ENCODE data around the gene TPSB2. TPM values are rescaled to one million over a fixed set of nuclear protein-coding genes. Genes with fewer than 3 reads are reported as not detected.

TPSB2 gene
- total RNA-seq, 2 donors from 2014 or later, result 9.3 to 18.9 TPM

- DNase-seq (no peak), ATAC-seq (no peak)
- intact Hi-C loops (cut with DNase I), result no loop called here
Observed at GRCh38 chr16:1223355-1224214, 6.4 kb downstream of the TPSB2 start.

GRCh38 chr16:1222553-1223354 lies 7.2 kb downstream of the TPSB2 start:
- intact Hi-C loops (cut with DNase I), result no loop called here
- no peak for DNase-seq
- no peak for ATAC-seq

- intact Hi-C loops (cut with DNase I), result no loop called here
- DNase-seq, result no peak
- ATAC-seq, result no peak
Observed at GRCh38 chr16:1221628-1222552, 8.1 kb downstream of the TPSB2 start.

- DNase-seq (no peak), ATAC-seq (no peak)
- intact Hi-C loops (cut with DNase I), result no loop called here
Observed at GRCh38 chr16:1220841-1221627, 8.9 kb downstream of the TPSB2 start.

GRCh38 chr16:1220098-1220728 lies 9.8 kb downstream of the TPSB2 start:
- no peak for DNase-seq
- intact Hi-C loops (cut with DNase I), result no loop called here

GRCh38 chr16:1218930-1219611 lies 10.9 kb downstream of the TPSB2 start:
- intact Hi-C loops (cut with DNase I), result no loop called here
- DNase-seq, result no peak
- ATAC-seq, result no peak

More at GRCh38 chr16:1220098-1220728, 9.8 kb downstream of the TPSB2 start:
- ATAC-seq, result no peak

GRCh38 chr16:1218061-1218929 lies 11.7 kb downstream of the TPSB2 start:
- no peak for DNase-seq
- ATAC-seq, result no peak
- intact Hi-C loops (cut with DNase I), result no loop called here

GRCh38 chr16:1217526-1217925 lies 12.5 kb downstream of the TPSB2 start:
- no peak for DNase-seq
- no peak for ATAC-seq
- intact Hi-C loops (cut with DNase I), result no loop called here

GRCh38 chr16:1216681-1217400 lies 13.1 kb downstream of the TPSB2 start:
- DNase-seq (no peak), ATAC-seq (no peak)
- intact Hi-C loops (cut with DNase I), result no loop called here

GRCh38 chr16:1216296-1216619 lies 13.7 kb downstream of the TPSB2 start:
- ATAC-seq, result no peak
- intact Hi-C loops (cut with DNase I), result no loop called here
- DNase-seq, result no peak

GRCh38 chr16:1215574-1216295 lies 14.2 kb downstream of the TPSB2 start:
- ATAC-seq (no peak), DNase-seq (no peak)
- intact Hi-C loops (cut with DNase I), result no loop called here

- DNase-seq, result no peak
- intact Hi-C loops (cut with DNase I), result no loop called here
- no peak for ATAC-seq
Observed at GRCh38 chr16:1214719-1215118, 15.3 kb downstream of the TPSB2 start.

- intact Hi-C loops (cut with DNase I), result no loop called here
- ATAC-seq (no peak), DNase-seq (no peak)
Observed at GRCh38 chr16:1213796-1214372, 16.1 kb downstream of the TPSB2 start.

- no peak for DNase-seq
- no peak for ATAC-seq
- intact Hi-C loops (cut with DNase I), result no loop called here
Observed at GRCh38 chr16:1213231-1213630, 16.8 kb downstream of the TPSB2 start.

GRCh38 chr16:1212616-1213194 lies 17.3 kb downstream of the TPSB2 start:
- intact Hi-C loops (cut with DNase I), result no loop called here
- no peak for ATAC-seq
- DNase-seq, result no peak

Data from left cardiac atrium (tissue), 4 donors.